ACC112 (cell line): ENCODE measurements around the gene FAM167B.

ENCODE experiments used
- H2AFZ ChIP-seq: fragments of 200-600 bp; sonication (generic); one replicate; pipeline ENCODE4 v1.6.0; 2017; ENCODE audit warnings: antibody characterized with exemption, low read length; ENCODE audit not compliant: unreplicated experiment
- H3K27ac ChIP-seq: fragments of 200-600 bp; sonication (generic); 2 replicates; pipeline ENCODE4 v1.5.1; 2014; ENCODE audit warnings: low read depth, mild to moderate bottlenecking, antibody characterized with exemption, low read length, moderate library complexity
- H3K27me3 ChIP-seq: fragments of 200-600 bp; sonication (generic); 2 replicates; pipeline ENCODE4 v1.6.1; 2014; ENCODE audit warnings: mild to moderate bottlenecking, antibody characterized with exemption, low read length, moderate library complexity, mixed read lengths; ENCODE audit not compliant: insufficient read depth
- H3K36me3 ChIP-seq: fragments of 200-600 bp; sonication (generic); 2 replicates; pipeline ENCODE4 v1.6.1; 2016; ENCODE audit warnings: mild to moderate bottlenecking, antibody characterized with exemption, low read length, moderate library complexity, mixed read lengths; ENCODE audit not compliant: insufficient read depth
- H3K4me1 ChIP-seq: fragments of 200-600 bp; sonication (generic); one replicate; pipeline ENCODE4 v1.6.1; 2016; ENCODE audit warnings: low read length, mixed read lengths; ENCODE audit not compliant: insufficient read depth, unreplicated experiment, control insufficient read depth
- H3K4me3 ChIP-seq: fragments of 200-600 bp; sonication (generic); 2 replicates; pipeline ENCODE4 v1.5.1; 2014; ENCODE audit warnings: mild to moderate bottlenecking, low read depth, low read length
- H3K79me2 ChIP-seq: fragments of 200-600 bp; sonication (generic); one replicate; pipeline ENCODE4 v1.6.0; 2016; ENCODE audit warnings: low read length; ENCODE audit not compliant: control insufficient read depth, unreplicated experiment, insufficient read depth

Gene FAM167B

GRCh38 chr1:32208469-32208868 is 38.6 kb upstream of the FAM167B start:
- Histone ChIP-seq H3K36me3 (no peaks in the 10 kb centered on the region), H3K4me1 (peaks cover 12% of the 10 kb centered on the region), H3K79me2 (no peaks in the 10 kb centered on the region), H2AFZ (no peak overlapping the region), H3K27me3 (no peaks in the 10 kb centered on the region), H3K27ac (peak overlapping the region; percentile 13; the same call in 1 of the 2 replicates), H3K4me3 (no peak overlapping the region)

GRCh38 chr1:32208891-32209328 is 38.1 kb upstream of the FAM167B start, which contains the start of gene DCDC2B:
TSS of gene DCDC2B (plus strand) at chr1:32209089. CDS start at chr1:32209094, 5 bp downstream.
- H2AFZ ChIP-seq: no peak within 1 kb of the TSS

GRCh38 chr1:32215629-32216480 is 31.2 kb upstream of the FAM167B start:
- H2AFZ ChIP-seq: no peak overlapping the region
- no peaks in the 10 kb centered on the region for H3K79me2 ChIP-seq
- H3K27ac ChIP-seq: no peak overlapping the region
- peaks cover 13% of the 10 kb centered on the region for H3K4me1 ChIP-seq
- H3K36me3 ChIP-seq: no peaks in the 10 kb centered on the region
- H3K27me3 ChIP-seq: no peaks in the 10 kb centered on the region
- H3K4me3 ChIP-seq: no peak overlapping the region

More at GRCh38 chr1:32208891-32209328, 38.1 kb upstream of the FAM167B start, which contains the start of gene DCDC2B:
- no peaks in the 10 kb centered on the region for H3K36me3 ChIP-seq
- no peaks in the 10 kb centered on the region for H3K27me3 ChIP-seq
- H3K4me1 ChIP-seq: peaks cover 12% of the 10 kb centered on the region
- H3K27ac ChIP-seq: peak within 1 kb of the TSS; percentile 34; the same call in 1 of the 2 replicates
- no peaks in the 10 kb centered on the region for H3K79me2 ChIP-seq
- no peak within 1 kb of the TSS for H3K4me3 ChIP-seq

- H3K4me1 ChIP-seq: peaks cover 20% of the 10 kb centered on the region
- H3K27ac ChIP-seq: no peak overlapping the region
- peaks cover 7% of the 10 kb centered on the region for H3K79me2 ChIP-seq
- H3K4me3 ChIP-seq: no peak overlapping the region
- H3K36me3 ChIP-seq: no peaks in the 10 kb centered on the region
- no peaks in the 10 kb centered on the region for H3K27me3 ChIP-seq
- H2AFZ ChIP-seq: no peak overlapping the region
Measured at GRCh38 chr1:32216566-32216965, 30.5 kb upstream of the FAM167B start.

- Histone ChIP-seq H3K79me2 (peaks cover 30% of the 10 kb centered on the region), H3K27me3 (no peaks in the 10 kb centered on the region), H3K4me1 (peaks cover 30% of the 10 kb centered on the region), H2AFZ (no peak overlapping the region), H3K36me3 (no peaks in the 10 kb centered on the region; the same call in 1 of the 2 replicates), H3K4me3 (no peak overlapping the region), H3K27ac (no peak overlapping the region)
Measured at GRCh38 chr1:32219022-32219421, 28.0 kb upstream of the FAM167B start.

- H3K4me3 ChIP-seq: peak overlapping the region; percentile 95
- no peaks in the 10 kb centered on the region for H3K27me3 ChIP-seq
- peaks cover 30% of the 10 kb centered on the region for H3K4me1 ChIP-seq
- H3K79me2 ChIP-seq: peaks cover 34% of the 10 kb centered on the region
- peaks cover 3% of the 10 kb centered on the region; the same call in 1 of the 2 replicates for H3K36me3 ChIP-seq
- peak overlapping the region; percentile 79 for H2AFZ ChIP-seq
- peak overlapping the region; percentile 81; the same call in 1 of the 2 replicates for H3K27ac ChIP-seq
Measured at GRCh38 chr1:32220746-32221580, 26.1 kb upstream of the FAM167B start.

GRCh38 chr1:32221581-32221979 is 25.4 kb upstream of the FAM167B start:
- H3K27ac ChIP-seq: peak overlapping the region; percentile 81
- peaks cover 34% of the 10 kb centered on the region for H3K79me2 ChIP-seq
- no peaks in the 10 kb centered on the region for H3K27me3 ChIP-seq
- peaks cover 3% of the 10 kb centered on the region; the same call in 1 of the 2 replicates for H3K36me3 ChIP-seq
- H3K4me3 ChIP-seq: peak overlapping the region; percentile 95
- peak overlapping the region; percentile 79 for H2AFZ ChIP-seq
- peaks cover 30% of the 10 kb centered on the region for H3K4me1 ChIP-seq

GRCh38 chr1:32221980-32222755 is 24.9 kb upstream of the FAM167B start, which contains the start of the genes EIF3I and TMEM234:
TSS of gene EIF3I (plus strand) at chr1:32222407. CDS start at chr1:32222442, 35 bp downstream.
TSS of gene TMEM234 (minus strand) at chr1:32222353. CDS start at chr1:32222322, 31 bp downstream.
- H3K79me2 ChIP-seq: peaks cover 34% of the 10 kb centered on the region
- peak within 1 kb of the TSS; percentile 95 for H3K4me3 ChIP-seq
- peak within 1 kb of the TSS; percentile 81 for H3K27ac ChIP-seq
- peaks cover 3% of the 10 kb centered on the region; the same call in 1 of the 2 replicates for H3K36me3 ChIP-seq
- peak within 1 kb of the TSS; percentile 79 for H2AFZ ChIP-seq
- H3K27me3 ChIP-seq: no peaks in the 10 kb centered on the region
- H3K4me1 ChIP-seq: peaks cover 30% of the 10 kb centered on the region

GRCh38 chr1:32223683-32224082 is 23.3 kb upstream of the FAM167B start:
- H3K79me2 ChIP-seq: peaks cover 34% of the 10 kb centered on the region
- peak overlapping the region; percentile 95 for H3K4me3 ChIP-seq
- peaks cover 30% of the 10 kb centered on the region for H3K4me1 ChIP-seq
- H3K27me3 ChIP-seq: no peaks in the 10 kb centered on the region
- H3K36me3 ChIP-seq: peaks cover 11% of the 10 kb centered on the region; the same call in 1 of the 2 replicates
- no peak overlapping the region for H2AFZ ChIP-seq
- H3K27ac ChIP-seq: peak overlapping the region; percentile 14; the same call in 1 of the 2 replicates
